GM10266 (cell line): ENCODE results near the gene RUNX3.
A peak's percentile ranks its signal among the peaks of the same experiment; 100 is the strongest.

Experiments used
- DNase-seq: peaks from one replicate; pipeline ENCODE4 v3.0.0; 2012; ENCODE audit errors: extremely low spot score
- TF ChIP-seq, protein P1 (sequence below): IDR thresholded peaks from 2 replicates; pipeline ENCODE4 v1.5.1; 2012; ENCODE audit warnings: mild to moderate bottlenecking, low read depth; ENCODE audit not compliant: control insufficient read depth, insufficient read depth; ENCODE audit errors: missing control alignments

RUNX3 gene

DNA sequence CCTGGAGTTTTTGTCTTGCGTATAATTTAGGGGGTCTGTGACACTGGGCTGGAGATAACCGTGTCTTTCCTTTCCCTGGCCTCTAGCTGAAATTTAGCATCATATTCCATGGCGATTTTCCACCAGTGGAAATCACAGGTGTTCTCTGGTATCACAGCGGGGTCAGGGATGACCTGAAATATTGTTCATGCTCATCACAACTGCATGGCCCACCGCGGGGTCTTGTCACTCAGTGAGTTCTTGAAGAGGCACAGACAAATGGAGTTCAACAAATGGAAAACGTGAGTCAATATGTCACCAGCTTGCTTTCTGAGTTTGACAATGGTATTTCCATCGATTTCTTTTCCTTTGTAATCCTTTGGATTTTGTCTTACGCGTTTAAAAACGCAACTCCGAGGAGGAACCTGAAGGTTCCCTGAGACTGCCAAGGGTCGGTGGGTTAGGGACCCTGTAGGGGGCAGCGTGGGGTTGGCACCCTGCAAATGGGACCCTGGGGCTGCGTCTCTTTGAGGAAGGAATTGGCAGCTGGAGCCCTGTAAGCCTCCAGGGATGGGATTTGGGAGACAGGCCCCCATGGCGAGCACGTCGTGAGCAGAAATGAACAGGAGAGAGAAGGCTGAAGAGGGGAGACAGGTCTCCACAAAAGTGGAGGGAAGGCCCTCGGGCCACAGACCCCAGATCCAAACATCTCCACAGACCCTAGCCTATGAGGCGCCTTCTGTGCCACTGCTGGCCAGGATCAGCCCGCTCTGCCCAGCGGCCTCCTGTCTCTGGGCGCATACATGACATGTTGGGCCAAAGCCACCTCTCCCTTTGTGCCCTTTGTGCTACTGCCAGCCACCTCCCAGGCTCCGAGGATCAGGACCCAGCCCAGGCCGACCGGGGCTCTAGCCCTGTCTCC lies 32.1 kb upstream of the RUNX3 start:
- TF ChIP-seq, protein P1, sequence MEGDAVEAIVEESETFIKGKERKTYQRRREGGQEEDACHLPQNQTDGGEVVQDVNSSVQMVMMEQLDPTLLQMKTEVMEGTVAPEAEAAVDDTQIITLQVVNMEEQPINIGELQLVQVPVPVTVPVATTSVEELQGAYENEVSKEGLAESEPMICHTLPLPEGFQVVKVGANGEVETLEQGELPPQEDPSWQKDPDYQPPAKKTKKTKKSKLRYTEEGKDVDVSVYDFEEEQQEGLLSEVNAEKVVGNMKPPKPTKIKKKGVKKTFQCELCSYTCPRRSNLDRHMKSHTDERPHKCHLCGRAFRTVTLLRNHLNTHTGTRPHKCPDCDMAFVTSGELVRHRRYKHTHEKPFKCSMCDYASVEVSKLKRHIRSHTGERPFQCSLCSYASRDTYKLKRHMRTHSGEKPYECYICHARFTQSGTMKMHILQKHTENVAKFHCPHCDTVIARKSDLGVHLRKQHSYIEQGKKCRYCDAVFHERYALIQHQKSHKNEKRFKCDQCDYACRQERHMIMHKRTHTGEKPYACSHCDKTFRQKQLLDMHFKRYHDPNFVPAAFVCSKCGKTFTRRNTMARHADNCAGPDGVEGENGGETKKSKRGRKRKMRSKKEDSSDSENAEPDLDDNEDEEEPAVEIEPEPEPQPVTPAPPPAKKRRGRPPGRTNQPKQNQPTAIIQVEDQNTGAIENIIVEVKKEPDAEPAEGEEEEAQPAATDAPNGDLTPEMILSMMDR = peak; percentile 28
- no peak for DNase-seq

DNA sequence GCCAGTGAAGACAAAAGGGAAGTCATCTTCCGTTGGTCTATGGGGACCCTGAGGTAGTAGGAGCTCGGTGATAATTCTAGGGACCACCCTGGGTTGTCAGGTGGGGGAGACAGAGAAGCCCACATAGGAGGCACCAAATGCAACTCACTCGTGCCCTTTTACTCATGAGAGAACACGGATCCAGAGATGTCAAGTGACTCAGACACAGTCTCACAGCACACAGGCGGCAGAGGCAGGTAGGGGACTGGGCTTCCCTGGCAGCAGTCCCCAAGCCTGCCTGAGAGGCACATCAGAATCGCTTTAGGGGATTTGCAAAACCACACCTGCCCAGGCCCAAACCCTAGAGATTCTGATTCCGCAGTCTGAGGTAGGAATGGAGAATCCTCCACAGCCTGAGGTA lies 31.3 kb upstream of the RUNX3 start:
- no peak for DNase-seq
- TF ChIP-seq, protein P1 = no peak

DNA sequence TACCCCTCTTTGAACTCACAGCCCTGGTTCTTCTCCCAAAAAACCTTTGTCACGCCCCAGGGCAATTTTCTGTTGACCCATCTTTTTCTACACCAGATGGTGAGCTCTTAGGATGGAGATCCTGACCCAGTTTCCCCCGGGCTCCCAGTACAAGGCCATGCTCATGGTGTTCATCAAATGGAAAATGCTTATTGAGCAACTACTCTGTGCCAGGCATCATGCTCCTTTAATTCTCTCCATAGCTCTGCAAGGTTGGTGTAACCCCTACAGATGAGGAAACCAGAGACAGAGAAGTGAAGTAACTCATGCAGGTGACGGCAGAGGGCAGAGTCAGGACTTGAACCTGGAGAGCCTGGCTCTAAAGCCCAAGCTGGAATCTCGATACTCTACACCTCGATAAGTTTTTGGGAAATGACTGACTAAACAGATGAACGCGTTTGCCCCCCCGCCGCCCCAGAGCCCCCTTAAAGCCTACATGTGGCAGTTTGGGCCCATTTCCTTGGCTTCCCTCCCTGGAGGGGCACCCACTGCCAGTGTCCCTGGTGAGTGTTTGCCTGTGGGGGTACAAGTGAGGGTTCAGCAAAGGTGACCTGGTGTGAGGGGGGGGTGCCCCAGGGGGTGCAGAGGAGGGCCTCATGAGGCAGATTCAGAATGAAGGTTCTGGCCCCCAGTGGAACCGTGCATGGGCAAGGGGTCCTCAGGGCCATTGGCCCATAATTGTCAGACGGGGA lies 30.2 kb upstream of the RUNX3 start:
- DNase-seq = no peak
- TF ChIP-seq, protein P1 = no peak

DNA sequence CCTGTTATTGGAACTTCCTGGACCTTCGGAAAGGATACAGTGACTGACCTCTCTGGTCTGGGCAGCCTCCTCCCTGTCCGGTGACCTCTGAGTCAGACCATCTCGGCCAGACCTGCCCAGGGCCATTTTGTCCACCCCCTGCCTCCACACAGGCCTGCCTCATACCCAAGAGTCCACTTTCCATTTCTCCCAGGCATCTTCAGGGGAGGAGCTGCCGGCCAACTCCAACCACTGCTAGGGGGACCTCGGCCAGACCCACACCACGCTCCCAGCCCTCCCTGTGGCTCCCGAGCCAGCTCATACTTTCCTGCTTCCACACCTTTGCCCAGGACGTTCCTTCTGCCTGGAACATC lies 29.5 kb upstream of the RUNX3 start:
- DNase-seq = no peak
- TF ChIP-seq, protein P1 = no peak

DNA sequence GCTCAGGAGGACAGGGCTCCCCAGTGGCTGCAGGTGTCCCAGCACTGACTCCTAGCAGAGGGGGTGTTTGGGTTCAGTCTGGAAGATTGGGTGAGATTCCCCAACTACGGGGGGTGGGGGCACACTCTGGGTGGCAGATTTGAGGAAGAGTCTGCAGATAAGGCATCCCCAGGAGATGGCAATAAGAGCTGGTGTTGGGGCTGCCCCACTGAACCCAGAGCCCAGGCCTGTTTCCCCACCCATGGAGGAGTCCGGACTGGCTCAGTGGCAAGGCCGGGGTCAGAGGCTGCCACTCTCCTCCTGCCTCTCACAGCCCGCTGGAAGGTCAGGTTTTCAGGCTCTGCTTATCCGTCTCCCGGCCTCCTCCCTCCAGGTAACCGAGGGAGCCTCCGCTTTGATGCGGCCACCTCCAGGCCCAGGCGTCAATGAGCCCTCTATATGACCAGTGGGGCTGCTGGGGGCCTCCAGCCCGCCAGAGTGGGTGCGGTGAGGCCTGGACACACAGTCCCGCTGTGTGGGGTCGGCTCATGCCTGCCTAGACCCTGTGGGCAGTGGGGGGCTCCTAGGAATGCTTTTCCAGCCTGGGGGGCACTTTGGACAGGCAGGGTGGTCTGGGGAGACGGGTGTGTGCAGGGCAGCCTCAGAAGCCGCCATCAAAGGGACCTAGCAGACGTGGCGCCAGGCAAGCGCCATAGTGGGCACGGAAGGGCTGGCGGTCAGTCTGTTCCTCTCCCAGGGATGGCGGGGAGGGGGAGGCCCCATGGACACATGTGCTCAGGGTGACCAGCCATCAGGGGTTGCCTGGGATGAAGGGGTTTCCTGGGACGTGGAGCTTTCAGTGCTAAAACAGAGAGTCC lies 28.9 kb upstream of the RUNX3 start:
- TF ChIP-seq, protein P1 = no peak
- no peak for DNase-seq

DNA sequence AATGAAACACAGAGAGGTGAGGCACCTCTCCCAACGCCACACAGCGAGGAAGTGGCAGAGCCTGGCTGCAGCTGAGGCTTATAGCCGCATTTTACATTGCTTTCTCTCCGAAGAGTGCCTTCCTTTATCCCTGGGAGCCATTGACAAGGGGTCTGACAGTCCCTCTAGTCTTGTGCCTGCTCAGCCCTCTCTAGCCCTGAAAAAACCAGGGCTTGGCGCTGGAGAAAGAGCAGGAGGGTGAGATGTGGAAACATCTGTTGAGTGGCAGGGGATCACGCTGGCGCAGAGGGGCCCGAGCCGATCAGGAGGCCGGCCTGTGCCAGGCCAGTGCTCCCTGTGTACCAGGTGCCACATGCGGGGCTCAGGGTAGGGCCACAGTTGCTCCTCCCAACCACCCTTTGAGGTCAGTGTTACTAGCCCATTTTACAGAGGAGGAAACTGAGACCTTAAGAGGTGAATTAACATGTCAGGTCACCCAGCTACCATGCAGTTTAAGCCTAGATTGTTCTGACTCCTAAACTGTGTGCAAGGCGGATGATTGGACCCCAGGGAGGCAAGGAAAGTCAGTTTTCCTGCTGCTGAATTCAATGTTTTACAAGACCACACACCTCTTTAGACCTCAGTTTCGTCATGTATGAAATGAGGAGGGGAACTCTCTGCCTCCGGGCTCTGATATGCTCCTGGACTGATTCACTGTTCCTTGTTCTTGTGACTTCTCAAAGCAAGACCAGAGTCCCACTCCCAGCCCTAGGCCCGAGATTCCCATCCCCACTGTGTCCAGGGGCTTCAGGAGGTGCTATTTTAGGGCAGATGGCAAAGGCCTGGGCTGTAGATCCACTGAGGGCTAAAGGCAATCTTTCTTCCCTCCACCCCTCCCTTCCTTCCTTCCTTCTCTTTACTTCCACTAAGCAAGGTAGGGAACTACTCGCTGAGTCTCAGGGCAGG lies 28.0 kb upstream of the RUNX3 start:
- no peak for DNase-seq
- TF ChIP-seq, protein P1 = no peak
